Effector memory CD4-positive, alpha-beta T cell (primary cell): ENCODE measurements around the gene MDM2.
"Not testable (repeated sequence)": the region's sequence is repeated elsewhere in the genome, so short reads cannot be mapped to it uniquely, and the experiment has no call there.

Source experiments
- DNase-seq, 3 donors: peaks; one replicate each; pipeline ENCODE4 v3.0.0-alpha.2; 2020
- H3K27ac ChIP-seq: 2 replicates; pipeline ENCODE4 v1.7.0; 2013; ENCODE audit warnings: mild to moderate bottlenecking, low read length, moderate library complexity; ENCODE audit not compliant: insufficient read depth, poor library complexity, severe bottlenecking
- H3K27me3 ChIP-seq: replicated peaks from 2 replicates; pipeline ENCODE4 v1.7.0; 2013; ENCODE audit warnings: mild to moderate bottlenecking, low read length; ENCODE audit not compliant: insufficient read depth, control insufficient read depth, poor library complexity, severe bottlenecking
- H3K36me3 ChIP-seq: 2 replicates; pipeline ENCODE4 v1.7.0; 2013; ENCODE audit warnings: mild to moderate bottlenecking, low read length, moderate library complexity; ENCODE audit not compliant: control insufficient read depth, insufficient read depth
- H3K4me1 ChIP-seq: 2 replicates; pipeline ENCODE4 v1.7.0; 2013; ENCODE audit warnings: low read length, mild to moderate bottlenecking; ENCODE audit not compliant: control insufficient read depth, insufficient read depth, poor library complexity, severe bottlenecking
- H3K4me3 ChIP-seq: 2 replicates; pipeline ENCODE4 v1.7.0; 2013; ENCODE audit warnings: low read length, low read depth, mild to moderate bottlenecking; ENCODE audit not compliant: insufficient read depth, poor library complexity, severe bottlenecking
- H3K9me3 ChIP-seq: 2 replicates; pipeline ENCODE4 v1.7.0; 2013; ENCODE audit warnings: mild to moderate bottlenecking, low read length, moderate library complexity; ENCODE audit not compliant: control insufficient read depth

MDM2 gene

DNA sequence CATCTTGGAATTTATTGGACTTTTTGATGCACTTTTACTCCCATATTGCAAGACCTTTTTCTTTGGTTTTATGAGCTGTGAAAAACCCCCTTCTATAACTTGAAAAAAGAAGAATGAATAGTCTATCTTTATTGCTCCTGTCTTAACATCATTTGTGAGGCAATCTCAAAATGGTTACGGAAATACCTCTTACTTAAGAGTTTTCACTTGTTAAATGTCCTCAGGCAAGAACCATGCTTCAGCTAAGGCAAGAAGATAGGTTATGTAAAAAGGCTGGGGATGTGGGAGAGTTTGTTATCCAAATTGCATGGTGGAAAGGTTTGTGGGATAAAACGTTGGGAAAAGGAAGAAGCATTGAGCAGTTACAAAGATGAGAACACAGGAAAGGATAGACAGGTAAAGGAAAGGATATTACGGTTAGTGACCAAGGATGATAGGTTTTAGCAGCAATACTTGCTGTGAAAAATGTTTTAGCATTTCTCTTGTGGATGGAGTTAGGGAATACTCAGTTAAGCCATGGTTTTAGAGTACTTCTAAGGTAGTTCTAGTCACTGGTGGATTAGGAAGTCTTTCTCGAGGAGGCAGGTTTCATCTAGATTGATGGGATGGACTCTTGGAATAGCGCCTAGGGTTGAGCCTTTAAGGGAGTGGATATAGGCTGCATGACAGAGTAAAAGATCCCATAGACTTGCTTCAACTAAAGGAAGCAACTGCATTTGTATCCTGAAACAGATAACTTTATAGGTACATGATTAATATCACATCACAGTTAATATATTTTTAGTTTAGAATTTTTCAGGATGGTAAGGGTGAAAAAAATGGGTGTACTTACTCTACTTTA lies 30.3 kb downstream of the MDM2 start:
- Histone ChIP-seq H3K9me3 (no peaks in the 10 kb centered on the region), H3K27ac (no peak overlapping the region), H3K36me3 (peaks cover 37% of the 10 kb centered on the region), H3K4me3 (no peak overlapping the region), H3K4me1 (no peaks in the 10 kb centered on the region), H3K27me3 (no peaks in the 10 kb centered on the region)
- DNase-seq, result no peak

DNA sequence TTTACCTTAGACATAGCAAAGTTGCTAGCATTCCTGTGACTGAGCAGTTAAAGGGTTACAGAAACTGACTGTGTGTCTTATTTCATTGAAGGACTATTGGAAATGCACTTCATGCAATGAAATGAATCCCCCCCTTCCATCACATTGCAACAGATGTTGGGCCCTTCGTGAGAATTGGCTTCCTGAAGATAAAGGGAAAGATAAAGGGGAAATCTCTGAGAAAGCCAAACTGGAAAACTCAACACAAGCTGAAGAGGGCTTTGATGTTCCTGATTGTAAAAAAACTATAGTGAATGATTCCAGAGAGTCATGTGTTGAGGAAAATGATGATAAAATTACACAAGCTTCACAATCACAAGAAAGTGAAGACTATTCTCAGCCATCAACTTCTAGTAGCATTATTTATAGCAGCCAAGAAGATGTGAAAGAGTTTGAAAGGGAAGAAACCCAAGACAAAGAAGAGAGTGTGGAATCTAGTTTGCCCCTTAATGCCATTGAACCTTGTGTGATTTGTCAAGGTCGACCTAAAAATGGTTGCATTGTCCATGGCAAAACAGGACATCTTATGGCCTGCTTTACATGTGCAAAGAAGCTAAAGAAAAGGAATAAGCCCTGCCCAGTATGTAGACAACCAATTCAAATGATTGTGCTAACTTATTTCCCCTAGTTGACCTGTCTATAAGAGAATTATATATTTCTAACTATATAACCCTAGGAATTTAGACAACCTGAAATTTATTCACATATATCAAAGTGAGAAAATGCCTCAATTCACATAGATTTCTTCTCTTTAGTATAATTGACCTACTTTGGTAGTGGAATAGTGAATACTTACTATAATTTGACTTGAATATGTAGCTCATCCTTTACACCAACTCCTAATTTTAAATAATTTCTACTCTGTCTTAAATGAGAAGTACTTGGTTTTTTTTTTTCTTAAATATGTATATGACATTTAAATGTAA lies 31.5 kb downstream of the MDM2 start:
- Histone ChIP-seq H3K9me3 (no peaks in the 10 kb centered on the region), H3K36me3 (peaks cover 41% of the 10 kb centered on the region), H3K27ac (no peak overlapping the region), H3K4me1 (no peaks in the 10 kb centered on the region), H3K27me3 (no peaks in the 10 kb centered on the region), H3K4me3 (no peak overlapping the region)
- DNase-seq, result no peak

DNA sequence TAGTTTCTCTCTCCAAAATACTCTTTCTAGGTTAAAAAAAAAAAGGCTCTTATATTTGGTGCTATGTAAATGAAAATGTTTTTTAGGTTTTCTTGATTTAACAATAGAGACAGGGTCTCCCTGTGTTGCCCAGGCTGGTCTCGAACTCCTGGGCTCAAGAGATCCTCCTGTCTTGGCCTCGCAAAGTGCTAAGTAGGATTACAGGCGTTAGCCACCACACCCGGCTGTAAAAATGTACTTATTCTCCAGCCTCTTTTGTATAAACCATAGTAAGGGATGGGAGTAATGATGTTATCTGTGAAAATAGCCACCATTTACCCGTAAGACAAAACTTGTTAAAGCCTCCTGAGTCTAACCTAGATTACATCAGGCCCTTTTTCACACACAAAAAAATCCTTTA lies 33.2 kb downstream of the MDM2 start:
- H3K4me3 ChIP-seq, H3K27me3 ChIP-seq, H3K27ac ChIP-seq, DNase-seq, H3K4me1 ChIP-seq, H3K9me3 ChIP-seq: not testable (repeated sequence)
- peaks cover 27% of the 10 kb centered on the region for H3K36me3 ChIP-seq

DNA sequence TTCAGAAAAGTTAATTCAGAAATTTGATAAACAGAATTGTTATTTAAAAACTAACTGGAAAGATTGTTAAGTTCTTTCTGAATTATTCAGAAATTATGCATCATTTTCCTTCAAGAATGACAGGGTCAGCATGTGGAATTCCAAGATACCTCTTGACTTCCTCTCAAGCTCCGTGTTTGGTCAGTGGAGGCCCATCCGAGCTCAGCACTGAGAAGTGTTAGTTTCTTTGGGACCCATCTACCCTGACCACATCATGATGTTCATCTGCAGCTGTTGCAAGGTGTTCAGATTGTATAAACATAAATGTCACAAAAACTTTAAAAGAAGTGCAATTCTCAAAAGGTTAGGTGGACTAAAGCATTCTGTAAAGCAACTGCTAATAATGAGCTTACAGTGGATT lies 33.7 kb downstream of the MDM2 start:
- no peak overlapping the region for H3K27ac ChIP-seq
- no peaks in the 10 kb centered on the region for H3K4me1 ChIP-seq
- H3K27me3 ChIP-seq, result no peaks in the 10 kb centered on the region
- no peaks in the 10 kb centered on the region for H3K9me3 ChIP-seq
- no peak overlapping the region for H3K4me3 ChIP-seq
- no peak for DNase-seq
- peaks cover 26% of the 10 kb centered on the region for H3K36me3 ChIP-seq

DNA sequence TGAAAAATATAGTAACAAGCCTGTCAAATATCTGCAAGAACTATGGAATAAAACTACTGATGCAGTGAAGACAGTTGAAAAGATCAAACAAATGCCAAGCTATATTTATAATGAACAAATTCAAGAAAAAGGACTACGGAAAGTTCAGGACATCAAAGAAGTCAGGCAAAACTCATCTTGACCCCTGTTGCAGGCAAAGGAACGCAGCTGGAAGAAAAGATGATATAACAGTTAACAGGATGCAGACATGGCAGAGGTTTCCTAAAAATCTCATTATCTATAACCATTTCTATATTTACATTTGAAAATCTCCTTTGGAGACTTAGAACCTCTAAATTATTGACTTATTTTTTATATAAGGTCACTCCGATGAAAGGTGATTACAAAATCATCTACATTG lies 34.1 kb downstream of the MDM2 start:
- DNase-seq, result no peak
- H3K4me3 ChIP-seq, result no peak overlapping the region
- H3K27me3 ChIP-seq, result no peaks in the 10 kb centered on the region
- H3K9me3 ChIP-seq, result no peaks in the 10 kb centered on the region
- H3K36me3 ChIP-seq, result peaks cover 26% of the 10 kb centered on the region
- H3K4me1 ChIP-seq, result no peaks in the 10 kb centered on the region
- no peak overlapping the region for H3K27ac ChIP-seq

DNA sequence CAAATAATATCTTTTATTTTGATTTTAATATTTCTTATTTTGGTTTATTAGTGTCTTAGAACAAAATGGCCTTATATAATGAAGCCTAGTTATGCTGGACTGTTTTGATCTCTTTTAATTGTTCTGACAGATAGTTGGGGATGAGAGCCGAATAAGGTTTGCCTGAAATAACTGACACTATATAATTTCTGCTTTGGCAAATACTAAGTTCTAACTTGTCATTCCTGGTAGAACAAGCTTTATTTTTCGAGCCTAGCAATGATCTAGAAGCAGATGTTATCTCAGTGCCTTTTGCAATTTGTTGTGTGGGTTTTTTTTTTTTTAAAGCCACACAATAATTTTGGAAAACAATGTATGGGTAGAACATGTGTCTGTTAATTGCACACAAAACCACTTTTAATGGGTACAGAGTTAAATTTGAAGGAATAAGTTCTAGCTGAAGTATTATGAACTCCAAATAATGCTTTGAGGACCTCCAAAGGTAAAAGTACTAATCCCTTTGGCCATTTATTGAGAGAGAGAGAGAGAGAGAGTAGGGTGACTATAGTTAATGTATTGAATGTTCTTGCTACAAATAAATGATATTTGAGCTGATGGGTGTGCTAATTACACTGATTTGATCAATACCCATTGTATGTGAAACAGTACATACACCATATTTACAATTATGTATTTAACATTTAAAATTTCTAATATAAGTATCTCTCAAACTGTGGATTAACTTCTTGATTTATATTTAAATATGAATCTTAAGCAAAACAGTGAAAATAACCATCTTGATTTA lies 35.0 kb downstream of the MDM2 start:
- Histone ChIP-seq H3K4me3 (no peak overlapping the region), H3K27me3 (no peaks in the 10 kb centered on the region), H3K27ac (no peak overlapping the region), H3K9me3 (no peaks in the 10 kb centered on the region), H3K4me1 (no peaks in the 10 kb centered on the region), H3K36me3 (peaks cover 25% of the 10 kb centered on the region)
- DNase-seq, result no peak

DNA sequence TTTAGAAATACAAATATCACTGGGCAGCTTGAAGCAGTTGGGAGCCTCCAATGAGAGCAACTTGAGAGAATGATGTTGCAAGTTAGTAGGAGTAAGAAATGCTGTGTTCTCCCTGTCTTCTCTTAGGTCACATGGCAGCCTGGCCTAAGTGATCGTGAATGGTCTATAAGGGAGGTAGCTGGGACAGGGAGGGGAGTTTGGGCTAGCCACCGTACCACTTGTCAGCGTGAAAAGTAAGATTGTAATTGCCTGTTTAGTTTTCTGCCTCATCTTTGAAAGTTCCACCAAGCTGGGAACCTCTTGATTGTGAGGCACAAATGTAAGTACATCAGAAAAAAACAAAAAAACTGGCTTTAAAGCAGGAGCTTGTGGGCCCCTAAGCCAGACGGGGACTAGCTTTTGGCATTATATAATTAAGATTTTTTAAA lies 36.4 kb downstream of the MDM2 start:
- no peak overlapping the region for H3K4me3 ChIP-seq
- H3K4me1 ChIP-seq, result no peaks in the 10 kb centered on the region
- H3K36me3 ChIP-seq, result peaks cover 16% of the 10 kb centered on the region
- no peak for DNase-seq
- no peaks in the 10 kb centered on the region for H3K9me3 ChIP-seq
- no peaks in the 10 kb centered on the region for H3K27me3 ChIP-seq
- no peak overlapping the region for H3K27ac ChIP-seq

DNA sequence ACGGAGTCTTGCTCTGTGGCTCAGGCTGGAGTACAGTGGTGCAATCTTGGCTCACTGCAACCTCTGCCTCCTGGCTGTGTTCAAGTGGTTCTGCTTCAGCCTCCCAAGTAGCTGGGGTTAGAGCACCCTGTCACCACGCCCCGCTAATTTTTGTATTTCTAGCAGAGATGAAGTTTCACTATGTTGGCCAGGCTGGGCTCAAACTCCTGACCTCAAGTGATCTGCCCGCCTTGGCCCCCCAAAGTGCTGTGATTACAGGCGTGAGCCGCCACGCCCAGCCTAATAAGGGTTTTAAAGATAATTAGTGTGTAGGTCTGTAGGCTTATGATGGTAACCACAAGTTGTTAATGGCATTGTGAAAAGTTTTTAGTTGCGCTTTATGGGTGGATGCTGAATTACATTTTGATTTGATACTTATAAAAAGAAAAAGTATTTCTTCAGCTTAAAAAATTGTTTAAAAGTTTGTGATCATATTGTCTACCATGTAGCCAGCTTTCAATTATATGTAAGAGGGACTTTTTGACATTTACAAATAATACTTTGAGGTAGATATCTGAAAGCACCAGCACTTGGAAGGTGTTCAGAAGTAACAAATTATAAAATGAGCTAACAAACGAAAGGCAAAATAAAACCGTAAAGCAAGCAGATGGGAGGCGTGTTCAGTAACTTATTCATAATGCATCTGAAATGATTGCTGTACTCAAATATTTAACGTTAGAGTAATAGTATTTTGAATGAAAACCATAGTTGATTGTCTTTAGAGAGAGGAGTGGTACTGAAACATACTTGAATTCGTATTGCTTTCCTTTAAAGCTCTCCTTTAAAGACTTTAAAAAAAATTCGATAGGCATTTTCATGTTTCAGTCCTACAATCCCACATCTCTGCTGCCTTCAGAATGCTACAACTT lies 37.1 kb downstream of the MDM2 start:
- DNase-seq, result no peak
- H3K36me3 ChIP-seq, result peaks cover 9% of the 10 kb centered on the region
- no peak overlapping the region for H3K4me3 ChIP-seq
- no peaks in the 10 kb centered on the region for H3K27me3 ChIP-seq
- no peaks in the 10 kb centered on the region for H3K4me1 ChIP-seq
- no peak overlapping the region for H3K27ac ChIP-seq
- H3K9me3 ChIP-seq, result no peaks in the 10 kb centered on the region

DNA sequence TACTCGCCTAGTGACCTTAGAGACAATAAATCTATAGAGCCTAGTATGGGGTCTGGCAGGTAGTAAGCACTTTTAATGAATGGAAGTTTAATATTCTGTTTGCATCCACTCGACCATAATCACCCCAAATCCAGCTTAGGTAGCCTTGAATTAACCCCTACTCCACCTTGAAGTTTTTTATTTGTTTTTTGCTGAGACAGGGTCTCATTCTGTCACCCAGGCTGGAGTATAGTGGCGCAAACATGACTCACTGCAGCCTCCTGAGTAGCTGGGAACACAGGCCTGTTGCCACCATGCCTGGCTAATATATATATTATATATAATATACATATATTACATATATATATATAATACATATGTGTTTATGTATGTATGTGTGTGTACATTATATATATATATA lies 38.8 kb downstream of the MDM2 start:
- H3K27me3 ChIP-seq, result no peaks in the 10 kb centered on the region
- DNase-seq, result no peak
- H3K4me1 ChIP-seq, result no peaks in the 10 kb centered on the region

More for the DNA sequence above, 38.8 kb downstream of the MDM2 start:
- H3K27ac ChIP-seq, result no peak overlapping the region
- H3K36me3 ChIP-seq, result peaks cover 4% of the 10 kb centered on the region
- no peak overlapping the region for H3K4me3 ChIP-seq
- no peaks in the 10 kb centered on the region for H3K9me3 ChIP-seq
